CD4-positive, alpha-beta memory T cell (primary cell): ENCODE data around the gene SIL1. TPM values are rescaled to one million over a fixed set of nuclear protein-coding genes. Genes with fewer than 3 reads are reported as not detected.
"Not testable (repeated sequence)": the region's sequence is repeated elsewhere in the genome, so short reads cannot be mapped to it uniquely, and the experiment has no call there.

Source experiments
- CTCF ChIA-PET: fragments of 350-600 bp; sonication (Branson Sonifier 250); formaldehyde crosslinking; loops from one replicate; lab custom pipeline; 2021; ENCODE audit warnings: inconsistent platforms; ENCODE audit not compliant: partially characterized antibody; lab: Charles Lee
- POLR2A ChIA-PET: fragments of 350-600 bp; sonication (Branson Sonifier 250); formaldehyde crosslinking; loops from one replicate; lab custom pipeline; 2021; ENCODE audit not compliant: partially characterized antibody; lab: Charles Lee
- DNase-seq, 5 donors: peaks; one replicate each; pipeline versions ENCODE4 v3.0.0 to v3.0.0-alpha.2; 2020 to 2022; ENCODE audit warnings: mixed read lengths in 1 of 5
- H3K27ac ChIP-seq: one replicate; pipeline ENCODE4 v1.7.0; 2013; ENCODE audit warnings: low read depth, low read length
- H3K27me3 ChIP-seq: 2 replicates; pipeline ENCODE4 v1.7.0; 2013; ENCODE audit warnings: mild to moderate bottlenecking, low read length, moderate library complexity; ENCODE audit not compliant: insufficient read depth
- H3K36me3 ChIP-seq: 2 replicates; pipeline ENCODE4 v1.7.0; 2013; ENCODE audit warnings: mild to moderate bottlenecking, low read length, moderate library complexity; ENCODE audit not compliant: insufficient read depth
- H3K4me1 ChIP-seq: 2 replicates; pipeline ENCODE4 v1.7.0; 2013; ENCODE audit warnings: mild to moderate bottlenecking, low read length, moderate library complexity; ENCODE audit not compliant: insufficient read depth
- H3K4me3 ChIP-seq, 2 donors: one replicate each; pipeline ENCODE4 v1.7.0; 2013; ENCODE audit warnings: low read length in 2 of 2, mild to moderate bottlenecking in 1 of 2
- H3K9me3 ChIP-seq, 2 donors: one replicate each; pipeline ENCODE4 v1.7.0; 2013; ENCODE audit warnings: low read length in 2 of 2, control low read depth in 1 of 2; ENCODE audit not compliant: control insufficient read depth in 1 of 2
- H3K27ac Mint-ChIP-seq, 7 donors: one replicate each; pipeline ENCODE4 v1.8.0; 2020 to 2021; ENCODE audit warnings: mixed read lengths in 7 of 7, mild to moderate bottlenecking in 6 of 7, inconsistent platforms in 3 of 7, moderate library complexity in 3 of 7
- H3K27me3 Mint-ChIP-seq, 2 donors: one replicate each; pipeline ENCODE4 v1.8.0; 2020 to 2021; ENCODE audit warnings: mixed read lengths in 2 of 2
- H3K36me3 Mint-ChIP-seq, 2 donors: one replicate each; pipeline ENCODE4 v1.8.0; 2020 to 2021; ENCODE audit warnings: mixed read lengths in 2 of 2, inconsistent platforms in 1 of 2, mild to moderate bottlenecking in 1 of 2
- H3K4me1 Mint-ChIP-seq, 4 donors: one replicate each; pipeline ENCODE4 v1.8.0; 2020 to 2021; ENCODE audit warnings: mixed read lengths in 4 of 4, mild to moderate bottlenecking in 1 of 4
- H3K4me3 Mint-ChIP-seq, 8 donors: one replicate each; pipeline ENCODE4 v1.8.0; 2020 to 2021; ENCODE audit warnings: mixed read lengths in 8 of 8, mild to moderate bottlenecking in 7 of 8, moderate library complexity in 6 of 8, inconsistent platforms in 3 of 8
- H3K9me3 Mint-ChIP-seq, 8 donors: one replicate each; pipeline ENCODE4 v1.8.0; 2020 to 2021; ENCODE audit warnings: mixed read lengths in 8 of 8, mild to moderate bottlenecking in 5 of 8, inconsistent platforms in 3 of 8, moderate library complexity in 1 of 8
- intact Hi-C: fragments of 100-400 bp; cut with micrococcal nuclease; formaldehyde crosslinking; loops from one replicate; pipeline ENCODE4 v1.15.1; 2023
- polyA plus RNA-seq, 2 donors: library from polyadenylated mRNA; unstranded; fragments of 300-500 nt; fragmentation: Illumina TruSeq; gene quantifications; one replicate each; pipeline ENCODE4 v1.2.3, GENCODE V29; 2021
- total RNA-seq, 2 experiments: library from RNA; stranded (reverse); gene quantifications; one replicate each; pipeline ENCODE4 v1.2.3, GENCODE V29; 2021

Gene SIL1
- total and polyA plus RNA-seq, 4 experiments from 2014 or later = 12.2 to 16.7 (median 14.4) TPM

- POLR2A ChIA-PET, H3K9me3 ChIP-seq, H3K27ac Mint-ChIP-seq, H3K36me3 ChIP-seq, H3K27ac ChIP-seq, CTCF ChIA-PET, H3K4me3 Mint-ChIP-seq, DNase-seq, H3K9me3 Mint-ChIP-seq, H3K4me3 ChIP-seq, intact Hi-C loops, H3K27me3 Mint-ChIP-seq, H3K27me3 ChIP-seq, H3K4me1 ChIP-seq, H3K4me1 Mint-ChIP-seq: not testable (repeated sequence)
- peaks cover 14 to 23% of the 10 kb centered on the region in 2 donors for H3K36me3 Mint-ChIP-seq
Measured at GRCh38 chr5:139112362-139112761, 85.8 kb downstream of the SIL1 start.

- Histone ChIP-seq H3K9me3 (no peaks in the 10 kb centered on the region), H3K36me3 (no peaks in the 10 kb centered on the region), H3K4me3 (no peak overlapping the region), H3K27ac (no peak overlapping the region), H3K27me3 (no peaks in the 10 kb centered on the region), H3K4me1 (no peaks in the 10 kb centered on the region)
- Mint-ChIP-seq H3K27me3 (no peaks in the 10 kb centered on the region), H3K36me3 (peaks cover 12 to 21% of the 10 kb centered on the region in 2 donors), H3K27ac (no peak overlapping the region), H3K9me3 (peaks cover 0 to 2% (median 0%) of the 10 kb centered on the region in 8 donors), H3K4me3 (no peak overlapping the region), H3K4me1 (peaks cover 0 to 2% (median 0%) of the 10 kb centered on the region in 4 donors)
- DNase-seq = no peak
- intact Hi-C loops = no loop called here
- ChIA-PET POLR2A (no interaction called here), CTCF (interaction anchor here (0.7 kb wide), 1 partner anchor 1023 kb away, joined by 3 read pairs; no protein-coding TSS in a partner anchor)
Measured at GRCh38 chr5:139110526-139111168, 87.5 kb downstream of the SIL1 start.

GRCh38 chr5:139108063-139108824, 89.9 kb downstream of the SIL1 start:
- Mint-ChIP-seq H3K27me3 (no peaks in the 10 kb centered on the region), H3K36me3 (peaks cover 12 to 15% of the 10 kb centered on the region in 2 donors), H3K27ac (no peak overlapping the region), H3K4me1 (no peaks in the 10 kb centered on the region), H3K9me3 (no peaks in the 10 kb centered on the region), H3K4me3 (no peak overlapping the region)
- POLR2A ChIA-PET = no interaction called here
- Histone ChIP-seq H3K4me1 (no peaks in the 10 kb centered on the region), H3K27me3 (no peaks in the 10 kb centered on the region), H3K4me3 (no peak overlapping the region), H3K27ac (no peak overlapping the region), H3K9me3 (no peaks in the 10 kb centered on the region), H3K36me3 (no peaks in the 10 kb centered on the region)
- no peak for DNase-seq
- intact Hi-C loops = no loop called here
- CTCF ChIA-PET = no interaction called here

DNA sequence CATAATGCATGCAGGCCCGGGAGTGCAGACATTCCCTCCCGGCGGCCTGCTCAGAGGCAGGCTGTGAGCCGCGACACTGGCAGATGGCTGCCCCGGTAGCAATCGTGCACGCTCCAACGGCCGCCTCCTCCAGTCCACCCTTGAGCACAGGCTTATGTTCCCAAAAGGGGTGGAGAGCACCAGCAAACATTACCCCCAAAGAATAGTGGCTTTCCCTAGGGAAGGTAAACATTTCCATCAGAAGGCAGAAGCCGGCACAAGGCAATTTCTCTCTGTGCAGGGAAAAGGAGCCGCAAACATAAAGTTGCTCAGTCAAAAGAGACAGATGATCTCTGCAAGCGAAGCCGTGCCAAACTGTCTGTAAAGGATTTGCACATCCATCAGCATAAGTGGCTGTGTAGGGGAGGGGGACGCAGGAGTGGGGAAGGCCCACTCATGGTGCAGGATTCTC, 92.5 kb downstream of the SIL1 start:
- Histone ChIP-seq H3K4me1 (no peaks in the 10 kb centered on the region), H3K9me3 (no peaks in the 10 kb centered on the region), H3K36me3 (no peaks in the 10 kb centered on the region), H3K27me3 (no peaks in the 10 kb centered on the region), H3K4me3 (no peak overlapping the region), H3K27ac (no peak overlapping the region)
- DNase-seq = no peak
- H3K27me3 Mint-ChIP-seq = no peaks in the 10 kb centered on the region
- no peaks in the 10 kb centered on the region for H3K9me3 Mint-ChIP-seq
- H3K4me1 Mint-ChIP-seq = no peaks in the 10 kb centered on the region
- no peak overlapping the region for H3K4me3 Mint-ChIP-seq
- intact Hi-C loops = no loop called here
- CTCF ChIA-PET = no interaction called here
- peaks cover 5 to 12% of the 10 kb centered on the region in 2 donors for H3K36me3 Mint-ChIP-seq
- H3K27ac Mint-ChIP-seq = no peak overlapping the region
- POLR2A ChIA-PET = no interaction called here

GRCh38 chr5:139104577-139105276, 93.4 kb downstream of the SIL1 start:
- Mint-ChIP-seq H3K27ac (no peak overlapping the region), H3K4me1 (no peaks in the 10 kb centered on the region), H3K36me3 (peaks cover 5 to 12% of the 10 kb centered on the region in 2 donors), H3K4me3 (no peak overlapping the region), H3K27me3 (no peaks in the 10 kb centered on the region), H3K9me3 (no peaks in the 10 kb centered on the region)
- H3K4me3 ChIP-seq = no peak overlapping the region
- no peaks in the 10 kb centered on the region for H3K9me3 ChIP-seq
- ChIA-PET POLR2A (no interaction called here), CTCF (no interaction called here)
- no peaks in the 10 kb centered on the region for H3K4me1 ChIP-seq
- no peaks in the 10 kb centered on the region for H3K36me3 ChIP-seq
- H3K27ac ChIP-seq = no peak overlapping the region
- DNase-seq = no peak
- no peaks in the 10 kb centered on the region for H3K27me3 ChIP-seq
- intact Hi-C loops = no loop called here

DNA sequence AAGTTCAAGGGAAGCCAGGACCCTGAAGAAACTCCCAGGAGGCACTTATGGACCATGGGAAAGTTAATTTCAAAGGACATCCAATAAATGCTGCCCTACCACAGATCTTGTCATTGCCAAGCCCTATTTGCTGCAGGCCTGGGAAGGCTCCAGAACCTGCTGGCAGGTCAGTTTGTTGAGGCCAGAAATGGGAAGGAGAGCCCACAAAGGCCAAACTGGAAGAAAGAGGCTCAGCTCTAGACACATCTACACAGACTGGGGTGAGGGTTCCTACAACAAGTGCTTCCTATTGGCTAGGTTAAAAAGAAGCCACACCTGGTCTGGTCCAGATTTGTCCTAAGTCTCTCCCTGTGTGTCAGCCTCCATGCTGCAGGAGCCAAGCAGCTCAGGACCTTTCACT, 94.4 kb downstream of the SIL1 start:
- Mint-ChIP-seq H3K27ac (no peak overlapping the region), H3K4me1 (no peaks in the 10 kb centered on the region), H3K27me3 (no peaks in the 10 kb centered on the region), H3K36me3 (peaks cover 5 to 15% of the 10 kb centered on the region in 2 donors), H3K9me3 (no peaks in the 10 kb centered on the region), H3K4me3 (no peak overlapping the region)
- Histone ChIP-seq H3K4me3 (no peak overlapping the region), H3K36me3 (no peaks in the 10 kb centered on the region), H3K9me3 (no peaks in the 10 kb centered on the region), H3K4me1 (no peaks in the 10 kb centered on the region), H3K27me3 (no peaks in the 10 kb centered on the region), H3K27ac (no peak overlapping the region)
- ChIA-PET POLR2A (no interaction called here), CTCF (no interaction called here)
- DNase-seq = no peak
- intact Hi-C loops = no loop called here

GRCh38 chr5:139100825-139101224, 97.3 kb downstream of the SIL1 start:
- Histone ChIP-seq H3K4me3 (no peak overlapping the region), H3K27me3 (no peaks in the 10 kb centered on the region), H3K9me3 (no peaks in the 10 kb centered on the region), H3K27ac (no peak overlapping the region), H3K36me3 (no peaks in the 10 kb centered on the region), H3K4me1 (no peaks in the 10 kb centered on the region)
- no peak overlapping the region for H3K4me3 Mint-ChIP-seq
- H3K27me3 Mint-ChIP-seq = no peaks in the 10 kb centered on the region
- H3K36me3 Mint-ChIP-seq = peaks cover 3 to 20% of the 10 kb centered on the region in 2 donors
- H3K27ac Mint-ChIP-seq = no peak overlapping the region
- ChIA-PET CTCF (no interaction called here), POLR2A (no interaction called here)
- intact Hi-C loops = no loop called here
- no peaks in the 10 kb centered on the region for H3K4me1 Mint-ChIP-seq
- no peaks in the 10 kb centered on the region for H3K9me3 Mint-ChIP-seq
- DNase-seq = no peak
